ENCODE results near the gene UNC5A. TPM values are rescaled to one million over a fixed set of nuclear protein-coding genes. Genes with fewer than 3 reads are reported as not detected.
"Not testable (repeated sequence)": the region's sequence is repeated elsewhere in the genome, so short reads cannot be mapped to it uniquely, and the experiment has no call there.

UNC5A gene
- total RNA-seq, 1 experiment from 2014 or later, result 0.06 TPM

- no peak for DNase-seq (ENCODE audit: low read depth)
These were observed 52.8 kb downstream of the UNC5A start for GRCh38 chr5:176863041-176863764.

GRCh38 chr5:176863765-176864098 lies 53.4 kb downstream of the UNC5A start:
- DNase-seq (ENCODE audit: low read depth), result no peak

- no peak for DNase-seq (ENCODE audit: low read depth)
These were observed 54.4 kb downstream of the UNC5A start for GRCh38 chr5:176864755-176865154.

- no peak for DNase-seq (ENCODE audit: low read depth)
These were observed 55.6 kb downstream of the UNC5A start for GRCh38 chr5:176865964-176866363.

- no peak for DNase-seq (ENCODE audit: low read depth)
These were observed 56.5 kb downstream of the UNC5A start for GRCh38 chr5:176866707-176867310.

- DNase-seq (ENCODE audit: low read depth), result no peak
These were observed 57.8 kb downstream of the UNC5A start for GRCh38 chr5:176868126-176868525.

GRCh38 chr5:176868731-176869130 lies 58.4 kb downstream of the UNC5A start:
- DNase-seq (ENCODE audit: low read depth), result no peak

GRCh38 chr5:176869501-176870109 lies 59.2 kb downstream of the UNC5A start:
- no peak for DNase-seq (ENCODE audit: low read depth)

GRCh38 chr5:176870110-176870591 lies 59.8 kb downstream of the UNC5A start:
- DNase-seq (ENCODE audit: low read depth), result peak; percentile 78

GRCh38 chr5:176870644-176871043 lies 60.3 kb downstream of the UNC5A start:
- not testable (repeated sequence) for DNase-seq (ENCODE audit: low read depth)

- DNase-seq (ENCODE audit: low read depth), result not testable (repeated sequence)
These were observed 62.2 kb downstream of the UNC5A start for GRCh38 chr5:176872586-176872985.

- not testable (repeated sequence) for DNase-seq (ENCODE audit: low read depth)
These were observed 62.7 kb downstream of the UNC5A start for GRCh38 chr5:176873011-176873410.

- no peak for DNase-seq (ENCODE audit: low read depth)
These were observed 63.3 kb downstream of the UNC5A start for GRCh38 chr5:176873541-176874172.

- no peak for DNase-seq (ENCODE audit: low read depth)
These were observed 63.9 kb downstream of the UNC5A start for GRCh38 chr5:176874198-176874780.

GRCh38 chr5:176875014-176875550 lies 64.7 kb downstream of the UNC5A start:
- no peak for DNase-seq (ENCODE audit: low read depth)

- DNase-seq (ENCODE audit: low read depth), result peak; percentile 52
These were observed 65.6 kb downstream of the UNC5A start for GRCh38 chr5:176875783-176876505.

GRCh38 chr5:176876506-176877431 lies 66.4 kb downstream of the UNC5A start:
- no peak for DNase-seq (ENCODE audit: low read depth)

- no peak for DNase-seq (ENCODE audit: low read depth)
These were observed 67.5 kb downstream of the UNC5A start for GRCh38 chr5:176877793-176878331.

GRCh38 chr5:176878463-176878862 lies 68.1 kb downstream of the UNC5A start:
- no peak for DNase-seq (ENCODE audit: low read depth)
